ENCODE data around the gene GPR37L1.
"Not testable (repeated sequence)": the region's sequence is repeated elsewhere in the genome, so short reads cannot be mapped to it uniquely, and the experiment has no call there.

Gene GPR37L1

GRCh38 chr1:202110977-202111376 lies 11.7 kb upstream of the GPR37L1 start:
- DNase-seq = no peak

DNA sequence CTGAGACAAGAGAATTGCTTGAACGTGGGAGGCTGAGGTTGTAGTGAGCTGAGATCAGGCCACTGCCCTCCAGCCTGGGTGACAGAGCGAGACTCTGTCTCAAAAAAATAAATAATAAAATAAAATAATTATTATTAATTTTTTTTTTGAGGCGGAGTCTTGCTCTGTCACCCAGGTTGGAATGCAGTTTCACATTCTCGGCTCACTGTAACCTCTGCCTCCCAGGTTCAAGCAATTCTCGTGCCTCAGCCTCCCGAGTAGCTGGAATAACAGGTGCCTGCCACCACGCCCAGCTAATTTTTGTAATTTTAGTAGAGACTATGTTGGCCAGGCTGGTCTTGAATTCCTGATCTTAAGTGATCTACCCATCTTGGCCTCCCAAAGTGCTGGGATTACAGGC lies 11.1 kb upstream of the GPR37L1 start:
- DNase-seq = not testable (repeated sequence)

- no peak for DNase-seq
Measured at GRCh38 chr1:202112859-202113689, 9.6 kb upstream of the GPR37L1 start.

- DNase-seq = no peak
Measured at GRCh38 chr1:202113690-202114300, 8.9 kb upstream of the GPR37L1 start.

GRCh38 chr1:202116287-202116686 lies 6.4 kb upstream of the GPR37L1 start:
- DNase-seq = no peak

DNA sequence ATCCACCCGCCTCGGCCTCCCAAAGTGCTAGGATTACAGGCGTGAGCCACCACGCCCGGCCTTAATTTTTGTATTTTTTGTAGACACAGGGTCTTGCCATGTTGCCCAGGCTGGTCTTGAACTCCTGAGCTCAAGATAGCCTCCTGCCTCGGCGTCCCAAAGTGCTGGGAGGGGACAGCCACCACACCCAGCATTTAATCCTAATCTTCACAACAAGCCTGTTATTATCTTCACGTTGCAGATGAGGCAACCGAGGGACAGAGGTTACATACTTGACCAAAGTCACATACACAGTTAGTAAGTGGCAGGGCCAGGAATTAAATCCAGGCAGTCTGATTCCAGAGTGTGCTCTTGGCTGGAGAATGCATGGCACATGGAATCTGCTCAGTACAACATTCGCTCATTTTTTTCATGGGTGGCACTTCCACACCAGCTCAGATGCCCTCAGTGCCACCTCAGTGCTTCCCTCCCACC lies 4.8 kb upstream of the GPR37L1 start:
- no peak for DNase-seq

DNA sequence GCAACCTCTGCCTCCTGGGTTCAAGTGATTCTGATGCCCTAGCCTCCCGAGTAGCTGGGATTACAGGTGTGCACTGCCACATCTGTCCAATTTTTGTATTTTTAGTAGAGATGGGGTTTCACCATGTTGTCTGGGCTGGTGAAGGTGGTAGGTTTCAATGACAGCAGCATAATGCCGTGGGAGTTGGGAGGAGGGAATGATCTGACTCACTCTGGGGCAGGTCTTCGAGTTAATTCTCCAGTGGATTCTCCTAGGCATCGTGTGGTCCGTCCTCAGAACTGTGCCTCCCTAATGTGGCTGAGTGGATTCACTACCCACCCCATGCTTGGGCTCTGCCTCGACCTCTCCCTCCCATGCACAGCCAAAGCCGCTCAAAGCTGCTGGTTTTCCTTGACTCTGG lies 1.7 kb upstream of the GPR37L1 start:
- no peak for DNase-seq

- DNase-seq = no peak
Measured at GRCh38 chr1:202123336-202123813, 658 bp downstream of the GPR37L1 start.

- DNase-seq = no peak
Measured at GRCh38 chr1:202124142-202124541, 1.4 kb downstream of the GPR37L1 start.

- DNase-seq = no peak
Measured at GRCh38 chr1:202125611-202126010, 2.9 kb downstream of the GPR37L1 start.

DNA sequence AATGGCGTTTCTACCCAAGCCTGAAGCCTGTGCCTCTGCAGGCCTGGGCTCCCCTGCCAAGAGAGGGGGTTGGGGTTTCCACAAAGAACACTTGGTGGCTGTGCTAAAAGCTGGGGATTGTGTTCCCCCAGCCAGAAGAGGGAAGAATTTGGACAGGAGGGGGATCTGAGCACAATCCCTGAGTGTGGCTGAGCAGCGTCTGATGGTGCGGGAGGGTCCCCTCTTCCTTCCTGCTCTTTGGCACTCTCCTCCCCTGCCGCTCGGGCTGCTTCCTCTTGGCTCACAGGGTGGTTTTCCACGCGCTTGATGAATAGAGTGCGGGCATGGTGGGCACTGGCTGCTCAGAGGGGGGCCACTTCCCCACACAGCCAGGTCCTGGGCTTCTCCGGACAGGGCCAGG lies 3.7 kb downstream of the GPR37L1 start:
- DNase-seq = no peak

GRCh38 chr1:202127061-202127460 lies 4.3 kb downstream of the GPR37L1 start:
- DNase-seq = no peak

DNA sequence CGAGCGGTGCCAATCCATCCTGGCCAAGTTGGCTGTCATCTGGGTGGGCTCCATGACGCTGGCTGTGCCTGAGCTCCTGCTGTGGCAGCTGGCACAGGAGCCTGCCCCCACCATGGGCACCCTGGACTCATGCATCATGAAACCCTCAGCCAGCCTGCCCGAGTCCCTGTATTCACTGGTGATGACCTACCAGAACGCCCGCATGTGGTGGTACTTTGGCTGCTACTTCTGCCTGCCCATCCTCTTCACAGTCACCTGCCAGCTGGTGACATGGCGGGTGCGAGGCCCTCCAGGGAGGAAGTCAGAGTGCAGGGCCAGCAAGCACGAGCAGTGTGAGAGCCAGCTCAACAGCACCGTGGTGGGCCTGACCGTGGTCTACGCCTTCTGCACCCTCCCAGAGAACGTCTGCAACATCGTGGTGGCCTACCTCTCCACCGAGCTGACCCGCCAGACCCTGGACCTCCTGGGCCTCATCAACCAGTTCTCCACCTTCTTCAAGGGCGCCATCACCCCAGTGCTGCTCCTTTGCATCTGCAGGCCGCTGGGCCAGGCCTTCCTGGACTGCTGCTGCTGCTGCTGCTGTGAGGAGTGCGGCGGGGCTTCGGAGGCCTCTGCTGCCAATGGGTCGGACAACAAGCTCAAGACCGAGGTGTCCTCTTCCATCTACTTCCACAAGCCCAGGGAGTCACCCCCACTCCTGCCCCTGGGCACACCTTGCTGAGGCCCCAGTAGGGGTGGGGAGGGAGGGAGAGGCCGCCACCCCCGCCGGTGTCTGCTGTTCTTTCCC lies 5.3 kb downstream of the GPR37L1 start:
- no peak for DNase-seq

DNA sequence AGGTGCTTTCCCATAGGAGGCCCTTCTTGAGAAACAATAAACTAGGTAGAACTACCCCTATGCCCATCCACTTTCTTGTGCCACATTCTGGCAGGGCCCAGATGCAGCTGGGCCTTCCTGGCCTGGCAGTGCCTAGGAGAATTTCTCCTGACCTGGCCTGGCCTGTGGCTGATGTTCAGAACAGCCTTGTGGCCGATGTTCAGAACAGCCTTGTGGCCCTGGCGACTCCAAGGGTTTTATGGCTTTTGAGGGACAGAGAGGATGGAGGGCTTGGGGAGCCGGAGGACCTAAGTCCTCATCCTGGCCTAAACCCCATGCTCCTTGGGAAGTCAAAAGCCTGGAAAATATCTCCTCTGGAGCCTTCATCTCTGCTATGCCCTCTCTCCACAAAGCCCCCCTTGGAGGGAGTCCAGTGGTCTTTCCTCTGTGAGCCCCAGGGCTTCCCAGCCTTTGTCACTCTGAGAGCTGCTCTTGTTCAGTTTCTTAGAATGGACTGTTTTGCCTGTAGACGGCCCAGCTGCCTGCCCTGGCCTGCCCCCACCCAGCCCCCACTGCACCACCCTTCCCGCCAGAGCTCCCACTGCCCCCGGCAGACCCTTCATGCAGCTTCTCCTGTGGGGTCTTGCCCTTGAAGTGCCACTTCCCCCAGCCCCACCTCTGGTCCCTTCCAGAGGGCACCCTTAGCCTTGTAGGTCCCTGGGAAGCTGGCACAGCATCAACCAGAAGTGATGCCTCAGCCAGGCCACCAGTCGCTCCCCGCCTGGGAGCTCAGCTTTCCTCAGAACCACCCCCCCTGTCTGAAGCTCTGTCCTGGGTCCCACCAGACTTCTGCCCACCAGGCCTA lies 7.0 kb downstream of the GPR37L1 start:
- no peak for DNase-seq

DNA sequence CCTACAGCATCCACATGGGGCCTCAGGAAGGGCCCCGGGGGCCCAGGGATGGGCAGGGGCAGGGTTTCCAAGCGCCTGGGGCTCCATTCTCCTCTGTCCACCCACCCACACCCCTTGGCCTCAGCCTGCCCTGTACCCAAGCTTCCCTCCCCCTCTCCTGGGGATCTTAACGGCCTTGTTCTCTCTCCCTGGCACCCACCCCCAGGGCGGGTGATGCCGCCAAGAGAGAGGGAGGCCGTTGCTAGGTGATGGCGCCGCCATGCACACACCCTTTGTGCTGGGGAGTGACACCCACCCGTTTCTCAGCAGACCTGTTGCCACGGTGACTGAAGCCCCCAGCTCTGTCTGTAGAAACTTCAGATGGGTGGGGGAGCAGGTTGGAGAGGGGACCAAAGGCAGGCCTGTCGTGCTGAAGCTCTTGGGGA lies 7.6 kb downstream of the GPR37L1 start:
- no peak for DNase-seq

GRCh38 chr1:202130816-202131522 lies 8.3 kb downstream of the GPR37L1 start:
- no peak for DNase-seq

GRCh38 chr1:202131956-202132821 lies 9.5 kb downstream of the GPR37L1 start:
- DNase-seq = no peak

DNA sequence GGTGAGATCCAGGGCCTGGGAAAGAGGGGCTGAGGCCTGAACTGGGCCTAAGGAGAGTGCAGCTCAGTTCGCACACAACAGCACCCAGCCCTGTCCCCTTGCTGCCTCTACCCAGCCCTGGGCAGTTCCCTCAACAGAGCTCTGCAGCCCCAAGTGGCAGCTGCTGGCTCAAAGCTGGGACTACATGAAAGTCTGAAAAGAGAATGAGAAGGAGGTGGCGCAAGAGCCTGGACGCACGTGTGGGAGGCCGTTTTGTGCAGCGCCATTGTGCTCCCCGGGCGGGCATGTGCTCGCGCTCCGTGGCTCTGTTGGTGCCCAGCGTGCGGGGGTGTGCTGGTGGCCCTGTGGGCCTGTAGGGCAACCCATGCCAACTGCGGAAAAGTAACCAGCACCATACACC lies 10.3 kb downstream of the GPR37L1 start:
- no peak for DNase-seq

DNA sequence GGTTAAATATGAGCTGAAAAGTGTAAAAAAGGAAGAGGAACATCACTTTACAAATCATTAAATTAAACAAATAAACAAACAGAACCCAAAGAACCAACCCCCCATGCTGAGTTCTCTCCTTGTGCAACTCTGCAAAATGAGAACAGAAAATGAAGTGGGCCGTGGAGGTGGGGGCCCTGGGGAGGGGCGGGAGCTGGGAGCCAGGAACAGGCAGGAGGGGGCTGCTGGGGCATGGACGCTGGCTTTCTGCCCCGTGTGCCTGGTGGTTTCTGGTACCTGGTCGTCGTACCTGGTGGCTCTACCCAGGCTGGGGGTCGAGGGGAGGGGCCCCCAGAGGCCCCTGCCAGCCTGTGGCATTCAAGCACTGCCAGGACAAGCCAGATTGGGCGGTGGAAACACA lies 10.8 kb downstream of the GPR37L1 start:
- no peak for DNase-seq

DNA sequence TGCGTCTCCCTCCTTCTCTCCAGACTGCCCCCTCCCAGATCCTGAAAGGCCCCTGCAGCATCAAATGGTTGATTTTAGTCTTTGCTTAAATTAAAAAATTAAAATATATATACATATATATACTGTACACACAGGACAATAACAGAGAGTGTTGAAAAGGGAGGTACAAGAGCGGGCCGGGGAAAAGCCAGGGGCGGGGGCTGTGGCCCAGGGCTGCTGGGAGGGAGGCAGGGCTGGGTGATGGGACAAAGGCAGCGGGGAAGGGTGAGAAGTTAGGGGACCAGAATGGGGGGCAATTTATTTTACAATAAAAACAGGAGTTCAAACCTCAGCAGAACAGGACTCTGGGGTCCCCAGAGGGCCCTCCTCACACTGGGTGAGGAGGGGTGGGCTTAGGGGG lies 11.3 kb downstream of the GPR37L1 start:
- DNase-seq = no peak

DNA sequence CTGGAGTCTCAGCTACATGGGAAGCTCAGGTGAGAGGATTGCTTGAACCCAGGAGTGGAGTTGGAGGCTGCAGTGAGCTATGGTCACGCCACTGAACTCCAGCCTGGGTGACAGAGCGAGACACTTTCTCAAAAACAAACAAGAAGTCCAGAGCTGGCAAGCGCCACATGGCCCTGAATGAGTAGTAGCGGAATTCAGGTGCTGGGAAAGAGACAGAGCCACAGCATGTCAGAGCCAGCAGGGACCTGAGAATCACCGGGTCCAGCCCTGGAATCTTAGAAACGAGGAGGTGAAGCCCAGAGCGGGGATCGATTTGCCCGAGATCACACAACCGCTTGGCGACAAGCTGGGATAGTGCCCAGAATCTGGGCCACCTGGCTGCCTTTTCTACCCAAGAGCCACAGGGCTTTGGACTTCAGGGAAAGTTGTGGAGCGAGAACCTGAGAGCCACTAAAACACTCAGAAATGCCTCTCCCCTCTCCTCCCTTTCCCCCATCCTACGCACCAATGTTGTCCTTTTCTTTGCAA lies 12.0 kb downstream of the GPR37L1 start:
- no peak for DNase-seq

Data from KG1 (cell line).